ENCODE measurements around the gene S100A8.

Gene S100A8

GRCh38 chr1:153389973-153390879 is 647 bp downstream of the S100A8 start:
- no peak for DNase-seq

- DNase-seq = no peak
Measured at GRCh38 chr1:153389401-153389800, 1.5 kb downstream of the S100A8 start.

- DNase-seq = no peak
Measured at GRCh38 chr1:153387785-153388184, 3.1 kb downstream of the S100A8 start.

- no peak for DNase-seq
Measured at GRCh38 chr1:153387001-153387400, 3.9 kb downstream of the S100A8 start.

- DNase-seq = no peak
Measured at GRCh38 chr1:153386500-153386901, 4.4 kb downstream of the S100A8 start.

- no peak for DNase-seq
Measured at GRCh38 chr1:153384958-153385580, 5.8 kb downstream of the S100A8 start.

GRCh38 chr1:153380711-153381110 is 10.2 kb downstream of the S100A8 start:
- DNase-seq = no peak

GRCh38 chr1:153379591-153379990 is 11.3 kb downstream of the S100A8 start:
- no peak for DNase-seq

GRCh38 chr1:153375511-153375910 is 15.4 kb downstream of the S100A8 start, which contains the start of gene S100A12:
Gene S100A12, minus strand, starts transcription at chr1:153375621. Its CDS starts 1,029 bp downstream, at chr1:153374592.
- DNase-seq = no peak

GRCh38 chr1:153374071-153374470 is 16.8 kb downstream of the S100A8 start:
- DNase-seq = no peak

- no peak for DNase-seq
Measured at GRCh38 chr1:153372571-153372970, 18.3 kb downstream of the S100A8 start.

GRCh38 chr1:153371231-153371630 is 19.6 kb downstream of the S100A8 start:
- no peak for DNase-seq

GRCh38 chr1:153370146-153370545 is 20.7 kb downstream of the S100A8 start:
- no peak for DNase-seq

- no peak for DNase-seq
Measured at GRCh38 chr1:153368495-153368894, 22.4 kb downstream of the S100A8 start.

- DNase-seq = no peak
Measured at GRCh38 chr1:153367090-153367489, 23.8 kb downstream of the S100A8 start.

GRCh38 chr1:153366261-153366660 is 24.6 kb downstream of the S100A8 start:
- no peak for DNase-seq

GRCh38 chr1:153365696-153366095 is 25.2 kb downstream of the S100A8 start:
- no peak for DNase-seq

- no peak for DNase-seq
Measured at GRCh38 chr1:153364766-153365666, 25.9 kb downstream of the S100A8 start.

GRCh38 chr1:153364156-153364555 is 26.7 kb downstream of the S100A8 start:
- no peak for DNase-seq

- DNase-seq = no peak
Measured at GRCh38 chr1:153363641-153364040, 27.2 kb downstream of the S100A8 start.

- DNase-seq = peak; percentile 40
Measured at GRCh38 chr1:153362187-153362775, 28.6 kb downstream of the S100A8 start.

- DNase-seq = no peak
Measured at GRCh38 chr1:153361480-153362109, 29.3 kb downstream of the S100A8 start.
